Lower lobe of right lung (tissue), 2 donors: Measurements from ENCODE around the gene LPP. TPM values are rescaled to one million over a fixed set of nuclear protein-coding genes. Genes with fewer than 3 reads are reported as not detected.

Experiments used
- ATAC-seq, 2 donors: fragments of 200-7000 bp; cut with Tn5 transposase; one replicate each; pipeline ENCODE4 v1.9.1; 2020 to 2022; ENCODE audit warnings: mild to moderate bottlenecking in 2 of 2, moderate library complexity in 2 of 2
- DNase-seq: peaks from one replicate; pipeline ENCODE4 v3.0.0-alpha.2; 2020
- H3K27ac ChIP-seq: fragments of 200-600 bp; one replicate; pipeline ENCODE4 v1.8.0; 2022
- H3K27me3 ChIP-seq: fragments of 200-600 bp; one replicate; pipeline ENCODE4 v1.8.0; 2022; ENCODE audit warnings: low read depth
- H3K36me3 ChIP-seq: fragments of 200-600 bp; one replicate; pipeline ENCODE4 v1.8.0; 2022; ENCODE audit warnings: mild to moderate bottlenecking
- H3K4me1 ChIP-seq: fragments of 200-600 bp; one replicate; pipeline ENCODE4 v1.8.0; 2022
- H3K4me3 ChIP-seq: fragments of 200-600 bp; one replicate; pipeline ENCODE4 v1.8.0; 2022; ENCODE audit warnings: mild to moderate bottlenecking
- H3K9me3 ChIP-seq: fragments of 200-600 bp; one replicate; pipeline ENCODE4 v1.8.0; 2022
- CTCF ChIP-seq: fragments of 200-600 bp; IDR thresholded peaks from one replicate; pipeline ENCODE4 v1.8.0; 2022; ENCODE audit warnings: antibody characterized with exemption, mild to moderate bottlenecking
- intact Hi-C: fragments of 100-400 bp; cut with DNase I; formaldehyde crosslinking; loops from one replicate; pipeline ENCODE4 v1.11.0; 2022
- total RNA-seq: library from RNA; stranded (reverse); fragmentation: NEBNext Ultra II Directional; extraction: Animal tissue kit (Norgen Biotek cat#: 25700); gene quantifications from one replicate; pipeline ENCODE4 v1.2.1, GENCODE V29; 2021
- donor health status: DM: no; HTN: yes; CAD: no; lungs with severe emphysema.

The LPP gene
- total RNA-seq, 1 donor from 2014 or later, result 180 TPM

- intact Hi-C loops, result no loop called here
- no peaks in the 10 kb centered on the region for H3K36me3 ChIP-seq
- no peak for TF ChIP-seq CTCF
- no peak for DNase-seq
- H3K27me3 ChIP-seq, result no peaks in the 10 kb centered on the region
- H3K4me3 ChIP-seq, result no peak overlapping the region
- no peak overlapping the region for H3K27ac ChIP-seq
- no peak for ATAC-seq
- H3K4me1 ChIP-seq, result no peaks in the 10 kb centered on the region
- no peaks in the 10 kb centered on the region for H3K9me3 ChIP-seq
Observed at GRCh38 chr3:188241883-188242282, 87.9 kb downstream of the LPP start.

- no peak for ATAC-seq
- Histone ChIP-seq H3K36me3 (no peaks in the 10 kb centered on the region), H3K4me1 (no peaks in the 10 kb centered on the region), H3K27me3 (no peaks in the 10 kb centered on the region), H3K27ac (no peak overlapping the region), H3K9me3 (no peaks in the 10 kb centered on the region), H3K4me3 (no peak overlapping the region)
- TF ChIP-seq CTCF, result no peak
- DNase-seq, result no peak
- intact Hi-C loops, result no loop called here
Observed at GRCh38 chr3:188242436-188243123, 88.6 kb downstream of the LPP start.

GRCh38 chr3:188243124-188243795 lies 89.3 kb downstream of the LPP start:
- intact Hi-C loops, result no loop called here
- Histone ChIP-seq H3K9me3 (no peaks in the 10 kb centered on the region), H3K36me3 (no peaks in the 10 kb centered on the region), H3K4me3 (no peak overlapping the region), H3K27me3 (no peaks in the 10 kb centered on the region), H3K4me1 (no peaks in the 10 kb centered on the region), H3K27ac (no peak overlapping the region)
- TF ChIP-seq CTCF, result no peak
- ATAC-seq (no peak), DNase-seq (no peak)

GRCh38 chr3:188244395-188244861 lies 90.5 kb downstream of the LPP start:
- intact Hi-C loops, result no loop called here
- Histone ChIP-seq H3K9me3 (no peaks in the 10 kb centered on the region), H3K36me3 (no peaks in the 10 kb centered on the region), H3K4me1 (no peaks in the 10 kb centered on the region), H3K27me3 (no peaks in the 10 kb centered on the region), H3K4me3 (no peak overlapping the region), H3K27ac (no peak overlapping the region)
- DNase-seq (no peak), ATAC-seq (no peak)
- no peak for TF ChIP-seq CTCF

- TF ChIP-seq CTCF, result no peak
- H3K9me3 ChIP-seq, result no peaks in the 10 kb centered on the region
- no peaks in the 10 kb centered on the region for H3K36me3 ChIP-seq
- intact Hi-C loops, result no loop called here
- no peak overlapping the region for H3K27ac ChIP-seq
- ATAC-seq (no peak), DNase-seq (no peak)
- no peak overlapping the region for H3K4me3 ChIP-seq
- H3K27me3 ChIP-seq, result no peaks in the 10 kb centered on the region
- no peaks in the 10 kb centered on the region for H3K4me1 ChIP-seq
Observed at GRCh38 chr3:188246905-188247304, 92.9 kb downstream of the LPP start.
